ENCODE data around the gene UPP2. TPM values are rescaled to one million over a fixed set of nuclear protein-coding genes. Genes with fewer than 3 reads are reported as not detected.

The UPP2 gene
- total RNA-seq, 1 experiment from 2014 or later = not detected

DNA sequence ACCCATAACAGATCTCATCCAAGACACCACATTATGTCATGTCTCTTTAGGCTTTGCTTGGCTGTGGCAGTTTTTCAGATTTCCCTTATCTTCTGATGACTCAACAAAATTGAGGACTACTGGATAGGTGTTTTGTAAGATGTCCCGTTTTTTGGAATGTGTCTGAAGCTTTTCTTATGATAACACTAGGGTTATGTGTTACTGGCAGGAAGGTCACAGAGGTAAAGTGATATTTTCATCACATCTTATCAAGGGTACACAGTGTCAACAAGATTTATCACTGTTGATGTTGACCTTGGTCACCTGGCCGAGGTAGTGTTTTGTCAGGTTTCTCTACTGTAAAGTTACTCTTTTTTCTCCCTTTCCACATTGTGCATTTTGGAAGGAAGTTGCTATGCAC lies 44.8 kb upstream of the UPP2 start:
- H3K23ac ChIP-seq (ENCODE audit: insufficient read length, low read depth, low read length) = no peak overlapping the region
- H4K20me1 ChIP-seq (ENCODE audit: control insufficient read depth, insufficient read depth, insufficient read length) = no peaks in the 10 kb centered on the region
- H3K27me3 ChIP-seq (ENCODE audit: insufficient read depth, low read length) = no peaks in the 10 kb centered on the region
- Mint-ChIP-seq H3K27ac (no peak overlapping the region), H3K9me3 (no peaks in the 10 kb centered on the region), H3K4me3 (no peak overlapping the region), H3K4me1 (peaks cover 4 to 7% of the 10 kb centered on the region in 2 experiments; a peak in 3 of 4 replicates), H3K27me3 (ENCODE audit: low read depth) (no peaks in the 10 kb centered on the region; the same call in 1 of the 2 replicates), H3K36me3 (ENCODE audit: insufficient read depth in 1 of 3, low read depth in 3 of 3) (no peaks in the 10 kb centered on the region)
- no peak overlapping the region for H3T11ph ChIP-seq (ENCODE audit: low read length)
- no peaks in the 10 kb centered on the region for H3K79me2 ChIP-seq (ENCODE audit: insufficient read depth, low read length)
- no peak overlapping the region for H3K56ac ChIP-seq (ENCODE audit: insufficient read length, low read depth, low read length)
- no peak overlapping the region for H3K9ac ChIP-seq (ENCODE audit: extremely low read depth, insufficient read length, low read length)
- H4K8ac ChIP-seq (replicated peaks; ENCODE audit: insufficient read length, low read depth, low read length) = no peak overlapping the region
- H2BK12ac ChIP-seq (ENCODE audit: insufficient read length, low read depth, low read length) = no peak overlapping the region
- H2AK5ac ChIP-seq (ENCODE audit: insufficient read length, low read length) = no peak overlapping the region
- H3K27ac ChIP-seq (ENCODE audit: insufficient read length, low read depth, low read length) = no peak overlapping the region
- no peak overlapping the region for H2BK5ac ChIP-seq (ENCODE audit: insufficient read length, low read length)
- TF ChIP-seq, protein P1, sequence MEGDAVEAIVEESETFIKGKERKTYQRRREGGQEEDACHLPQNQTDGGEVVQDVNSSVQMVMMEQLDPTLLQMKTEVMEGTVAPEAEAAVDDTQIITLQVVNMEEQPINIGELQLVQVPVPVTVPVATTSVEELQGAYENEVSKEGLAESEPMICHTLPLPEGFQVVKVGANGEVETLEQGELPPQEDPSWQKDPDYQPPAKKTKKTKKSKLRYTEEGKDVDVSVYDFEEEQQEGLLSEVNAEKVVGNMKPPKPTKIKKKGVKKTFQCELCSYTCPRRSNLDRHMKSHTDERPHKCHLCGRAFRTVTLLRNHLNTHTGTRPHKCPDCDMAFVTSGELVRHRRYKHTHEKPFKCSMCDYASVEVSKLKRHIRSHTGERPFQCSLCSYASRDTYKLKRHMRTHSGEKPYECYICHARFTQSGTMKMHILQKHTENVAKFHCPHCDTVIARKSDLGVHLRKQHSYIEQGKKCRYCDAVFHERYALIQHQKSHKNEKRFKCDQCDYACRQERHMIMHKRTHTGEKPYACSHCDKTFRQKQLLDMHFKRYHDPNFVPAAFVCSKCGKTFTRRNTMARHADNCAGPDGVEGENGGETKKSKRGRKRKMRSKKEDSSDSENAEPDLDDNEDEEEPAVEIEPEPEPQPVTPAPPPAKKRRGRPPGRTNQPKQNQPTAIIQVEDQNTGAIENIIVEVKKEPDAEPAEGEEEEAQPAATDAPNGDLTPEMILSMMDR (conservative IDR thresholded peaks at IDR 0.05) = no peak
- no peak overlapping the region for H3K4ac ChIP-seq (ENCODE audit: low read depth, low read length)
- DNase-seq = no peak
- H3K14ac ChIP-seq (ENCODE audit: insufficient read depth, low read length) = no peak overlapping the region
- H3K23me2 ChIP-seq (ENCODE audit: insufficient read length, low read depth, low read length, poor library complexity, severe bottlenecking) = no peaks in the 10 kb centered on the region
- H3K18ac ChIP-seq (ENCODE audit: insufficient read length, low read depth, low read length) = no peak overlapping the region
- H3K79me1 ChIP-seq (ENCODE audit: insufficient read depth, low read depth, low read length, poor library complexity, severe bottlenecking) = no peaks in the 10 kb centered on the region
- no peak overlapping the region for H4K91ac ChIP-seq (ENCODE audit: insufficient read length, low read depth, low read length)
- no peak overlapping the region for H2AFZ ChIP-seq (ENCODE audit: low read length)
- WGBS (ENCODE audit: extremely low coverage, insufficient read length, low lambda C conversion rate) = no CpG with 5 or more reads among the region's 2 CpGs
- H4K5ac ChIP-seq (ENCODE audit: insufficient read length, low read depth, low read length) = no peak overlapping the region
- H3K9me3 ChIP-seq (ENCODE audit: control insufficient read depth, low read depth, low read length) = no peaks in the 10 kb centered on the region
- H2BK20ac ChIP-seq (ENCODE audit: low read depth, low read length, poor library complexity, severe bottlenecking) = no peak overlapping the region
- no peak overlapping the region for H3K4me2 ChIP-seq (ENCODE audit: insufficient read depth, insufficient read length, low read length)
- 0 out of 2 replicates have a peak, but pooled peaks cover 3% of the 10 kb centered on the region for H3K4me1 ChIP-seq (ENCODE audit: insufficient read depth, low read length)
- no peak overlapping the region for H2BK120ac ChIP-seq (ENCODE audit: low read depth, low read length, poor library complexity, severe bottlenecking)
- no peak overlapping the region for H2BK15ac ChIP-seq (ENCODE audit: low read depth, low read length)
